MCF 10A (cell line): ENCODE results near the gene RNASE7. TPM values are rescaled to one million over a fixed set of nuclear protein-coding genes. Genes with fewer than 3 reads are reported as not detected.

Experiments used
- BruUV-seq: library from RNA; stranded (reverse); fragments of 400-500 nt; replicated peaks from 2 replicates; lab custom pipeline; 2021; lab: Mats Ljungman, UMichigan
- CTCF ChIA-PET: fragments of 300-600 bp; sonication (Branson Sonifier 250); formaldehyde crosslinking; extraction: SDS; loops from one replicate; lab custom pipeline; 2021; ENCODE audit warnings: antibody characterized with exemption, inconsistent platforms; lab: Yijun Ruan, JAX
- POLR2A ChIA-PET: fragments of 300-600, 350-650 bp; sonication (Branson Sonifier 250); formaldehyde crosslinking; extraction: SDS; loops from one replicate; lab custom pipeline; 2020; ENCODE audit warnings: antibody characterized with exemption, inconsistent platforms; lab: Yijun Ruan, JAX
- DNase-seq: peaks from one replicate; pipeline ENCODE4 v3.0.0-alpha.2; 2018; ENCODE audit not compliant: unreplicated experiment
- H3K27ac Mint-ChIP-seq: one replicate; pipeline ENCODE4 v1.8.0; 2022; ENCODE audit warnings: mild to moderate bottlenecking, low read depth, mixed read lengths; ENCODE audit not compliant: unreplicated experiment
- H3K27me3 Mint-ChIP-seq: one replicate; pipeline ENCODE4 v1.8.0; 2022; ENCODE audit warnings: mixed read lengths; ENCODE audit not compliant: insufficient read depth, unreplicated experiment
- H3K36me3 Mint-ChIP-seq: one replicate; pipeline ENCODE4 v1.8.0; 2022; ENCODE audit warnings: mild to moderate bottlenecking, moderate library complexity, mixed read lengths; ENCODE audit not compliant: insufficient read depth, unreplicated experiment
- H3K4me1 Mint-ChIP-seq: one replicate; pipeline ENCODE4 v1.8.0; 2022; ENCODE audit warnings: mixed read lengths; ENCODE audit not compliant: insufficient read depth, unreplicated experiment
- H3K4me3 Mint-ChIP-seq: one replicate; pipeline ENCODE4 v1.8.0; 2022; ENCODE audit warnings: mild to moderate bottlenecking, moderate library complexity, mixed read lengths; ENCODE audit not compliant: unreplicated experiment
- H3K9me3 Mint-ChIP-seq: one replicate; pipeline ENCODE4 v1.8.0; 2022; ENCODE audit warnings: mixed read lengths; ENCODE audit not compliant: unreplicated experiment
- intact Hi-C: fragments of 100-400 bp; cut with micrococcal nuclease; formaldehyde crosslinking; loops from 2 replicates; pipeline ENCODE4 v1.14.1; 2022
- total RNA-seq: library from RNA; stranded (reverse); gene quantifications from 2 replicates; pipeline ENCODE4 v1.2.3, GENCODE V29; 2022
- TF ChIP-seq, protein P1 (sequence below): fragments of 200-600 bp; IDR thresholded peaks from one replicate; pipeline ENCODE4 v1.8.0; 2022; ENCODE audit warnings: antibody characterized with exemption, mild to moderate bottlenecking; ENCODE audit not compliant: unreplicated experiment

The RNASE7 gene
- total RNA-seq, 1 experiment from 2014 or later, result 10.9 TPM

DNA sequence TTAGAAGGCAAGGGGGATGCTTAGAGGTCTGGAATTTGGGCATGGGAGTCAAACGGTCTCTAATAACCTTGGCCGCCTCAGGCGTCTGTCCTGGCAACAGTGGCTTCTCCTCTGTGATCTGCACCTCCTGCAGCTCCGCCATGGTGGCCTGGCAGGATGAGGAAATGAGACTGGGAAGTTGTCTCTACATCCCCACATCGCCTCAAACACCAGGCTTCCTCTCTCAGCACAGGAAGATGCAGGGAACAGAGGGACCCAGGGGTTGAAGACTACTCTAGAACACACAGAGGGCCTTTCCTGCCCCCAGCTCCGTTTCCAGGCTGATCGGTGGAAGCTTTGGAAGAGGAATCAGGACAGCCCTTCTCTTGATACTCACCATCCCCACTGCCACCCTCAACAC is 19.0 kb upstream of the RNASE7 start:
- H3K27ac Mint-ChIP-seq, result no peak overlapping the region
- H3K36me3 Mint-ChIP-seq, result no peaks in the 10 kb centered on the region
- TF ChIP-seq, protein P1, sequence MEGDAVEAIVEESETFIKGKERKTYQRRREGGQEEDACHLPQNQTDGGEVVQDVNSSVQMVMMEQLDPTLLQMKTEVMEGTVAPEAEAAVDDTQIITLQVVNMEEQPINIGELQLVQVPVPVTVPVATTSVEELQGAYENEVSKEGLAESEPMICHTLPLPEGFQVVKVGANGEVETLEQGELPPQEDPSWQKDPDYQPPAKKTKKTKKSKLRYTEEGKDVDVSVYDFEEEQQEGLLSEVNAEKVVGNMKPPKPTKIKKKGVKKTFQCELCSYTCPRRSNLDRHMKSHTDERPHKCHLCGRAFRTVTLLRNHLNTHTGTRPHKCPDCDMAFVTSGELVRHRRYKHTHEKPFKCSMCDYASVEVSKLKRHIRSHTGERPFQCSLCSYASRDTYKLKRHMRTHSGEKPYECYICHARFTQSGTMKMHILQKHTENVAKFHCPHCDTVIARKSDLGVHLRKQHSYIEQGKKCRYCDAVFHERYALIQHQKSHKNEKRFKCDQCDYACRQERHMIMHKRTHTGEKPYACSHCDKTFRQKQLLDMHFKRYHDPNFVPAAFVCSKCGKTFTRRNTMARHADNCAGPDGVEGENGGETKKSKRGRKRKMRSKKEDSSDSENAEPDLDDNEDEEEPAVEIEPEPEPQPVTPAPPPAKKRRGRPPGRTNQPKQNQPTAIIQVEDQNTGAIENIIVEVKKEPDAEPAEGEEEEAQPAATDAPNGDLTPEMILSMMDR, result no peak
- H3K4me1 Mint-ChIP-seq, result no peaks in the 10 kb centered on the region
- H3K9me3 Mint-ChIP-seq, result no peaks in the 10 kb centered on the region
- H3K4me3 Mint-ChIP-seq, result no peak overlapping the region
- intact Hi-C loops, result no loop called here
- CTCF ChIA-PET, result interaction anchor here (0.6 to 14.8 kb wide), 8 partner anchors 8 to 168 kb away, joined by 3 to 391 read pairs (median 6); partner anchors contain the start of gene RNASE7
- H3K27me3 Mint-ChIP-seq, result peaks cover 20% of the 10 kb centered on the region
- POLR2A ChIA-PET, result no interaction called here
- BruUV-seq, result no TSS peak
- no peak for DNase-seq

DNA sequence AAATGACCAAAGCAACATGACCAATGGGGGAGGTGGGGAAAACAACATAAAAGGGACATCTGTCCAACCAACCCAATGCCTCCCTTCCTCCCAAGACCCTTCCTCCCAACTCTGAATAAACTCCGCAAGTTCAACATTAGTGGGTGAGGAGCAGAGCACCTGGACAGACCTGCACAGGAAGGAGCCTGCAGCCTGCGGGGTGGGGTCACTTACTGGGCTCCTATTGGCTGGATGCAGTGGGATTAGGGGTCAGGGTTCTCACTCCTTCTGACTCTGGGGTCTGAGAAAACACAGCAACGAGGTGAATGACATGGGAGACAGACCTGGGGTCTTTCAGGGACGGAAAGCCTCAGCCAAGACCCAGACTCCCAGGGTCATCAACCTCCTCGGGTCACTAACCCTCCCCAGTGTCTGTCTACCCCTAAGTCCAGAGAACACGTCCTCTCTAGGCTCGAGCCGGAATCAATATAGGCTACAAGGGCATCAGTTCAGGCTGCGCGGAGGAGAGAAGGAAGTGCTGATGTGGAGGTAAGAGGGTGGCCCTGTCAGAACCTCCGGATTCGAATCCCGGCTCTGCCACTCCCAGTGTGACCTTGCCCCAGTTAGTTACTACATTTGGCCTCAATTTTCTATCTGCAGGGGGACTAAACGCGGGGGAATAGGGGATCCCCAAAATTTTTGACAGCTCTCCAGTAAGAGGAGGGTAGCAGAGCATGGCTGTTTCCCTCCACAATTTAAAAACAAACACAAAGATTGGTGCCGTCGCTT is 18.2 kb upstream of the RNASE7 start:
- DNase-seq, result no peak
- no peak overlapping the region for H3K27ac Mint-ChIP-seq
- no TSS peak for BruUV-seq
- TF ChIP-seq, protein P1, result no peak
- H3K4me3 Mint-ChIP-seq, result peak overlapping the region; percentile 51
- no peaks in the 10 kb centered on the region for H3K36me3 Mint-ChIP-seq
- CTCF ChIA-PET, result interaction anchor here (0.6 to 14.8 kb wide), 10 partner anchors 9 to 169 kb away, joined by 3 to 391 read pairs (median 5); partner anchors contain the start of gene RNASE7
- H3K9me3 Mint-ChIP-seq, result no peaks in the 10 kb centered on the region
- H3K27me3 Mint-ChIP-seq, result peaks cover 20% of the 10 kb centered on the region
- intact Hi-C loops, result no loop called here
- POLR2A ChIA-PET, result interaction anchor here (0.6 to 0.7 kb wide), 2 partner anchors 10 to 27 kb away, joined by 3 to 4 read pairs; no protein-coding TSS in a partner anchor
- H3K4me1 Mint-ChIP-seq, result no peaks in the 10 kb centered on the region

DNA sequence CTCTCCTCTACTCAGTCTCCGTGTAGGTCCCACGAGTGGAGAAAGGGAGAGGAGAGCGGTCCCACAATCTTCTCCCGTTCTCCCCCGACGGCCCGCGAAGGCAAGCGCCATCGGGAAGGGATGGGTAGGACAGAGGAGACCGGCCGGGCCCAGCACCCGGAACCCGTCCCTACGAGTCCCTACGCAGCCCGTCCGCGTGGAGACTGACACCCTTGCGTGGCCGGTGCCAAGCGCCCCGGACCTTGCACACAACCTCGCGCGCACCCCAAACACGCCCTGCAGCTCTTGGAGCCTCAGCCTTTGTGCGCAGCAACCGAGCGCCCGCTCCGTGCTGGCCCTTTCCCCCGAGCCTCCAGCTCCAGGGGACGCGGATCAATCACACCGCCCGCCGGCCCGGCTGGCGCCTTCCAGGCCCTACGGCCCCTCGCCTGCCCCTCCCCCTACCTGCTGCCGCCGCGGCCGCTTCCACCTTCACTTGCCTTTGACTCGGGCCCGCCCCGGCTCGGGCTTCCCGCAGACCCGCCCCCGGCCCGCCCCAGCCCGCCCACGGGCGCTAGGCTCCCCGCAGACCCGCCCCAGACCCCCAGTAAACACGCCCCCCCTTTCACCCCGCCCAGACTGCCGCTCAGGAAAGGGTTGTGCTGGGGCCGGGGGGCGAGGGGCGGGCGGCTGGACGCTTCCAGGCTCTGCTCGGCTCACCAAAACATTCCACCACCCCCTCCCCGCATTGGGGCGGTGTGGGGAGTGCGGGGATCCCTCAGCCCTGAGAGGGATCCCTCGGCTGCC is 17.4 kb upstream of the RNASE7 start, which contains the start of gene NDRG2:
Gene NDRG2 (minus strand): TSS at position 477 of the 786 bp plus-strand sequence. CDS start 1,746 bp downstream, outside the sequence.
- Mint-ChIP-seq H3K27me3 (peaks cover 20% of the 10 kb centered on the region), H3K36me3 (no peaks in the 10 kb centered on the region), H3K27ac (no peak within 1 kb of the TSS), H3K4me1 (no peaks in the 10 kb centered on the region), H3K9me3 (no peaks in the 10 kb centered on the region), H3K4me3 (peak within 1 kb of the TSS; percentile 51)
- BruUV-seq, result no TSS peak
- ChIA-PET POLR2A (interaction anchor here (0.7 kb wide), 1 partner anchor 28 kb away, joined by 4 read pairs; no protein-coding TSS in a partner anchor), CTCF (interaction anchor here (0.7 to 1.4 kb wide), 3 partner anchors 43 to 1252 kb away, joined by 3 to 4 read pairs (median 3); no protein-coding TSS in a partner anchor)
- TF ChIP-seq, protein P1, result no peak
- peak; percentile 19 for DNase-seq
- intact Hi-C loops, result no loop called here
